Measurements from ENCODE around the gene PHF2.

DNA sequence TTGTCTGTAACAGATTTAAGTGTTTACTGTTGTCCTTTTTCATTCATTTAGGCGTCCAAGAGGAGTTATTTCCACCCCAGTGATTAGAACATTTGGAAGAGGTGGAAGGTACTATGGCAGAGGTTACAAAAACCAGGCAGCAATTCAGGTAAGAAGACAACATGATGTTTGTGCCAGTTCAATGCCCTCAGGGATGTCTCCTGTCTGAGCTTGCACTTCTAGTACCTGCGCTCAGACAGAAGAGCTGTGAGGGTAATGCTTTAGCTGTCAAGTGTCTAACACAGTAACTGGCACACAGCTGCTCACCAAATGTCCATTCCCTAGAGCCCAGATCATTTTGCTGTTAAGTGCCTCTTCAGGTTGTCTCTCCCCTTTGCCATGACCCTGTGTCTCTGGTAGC is 14.2 kb upstream of the PHF2 start:
- TF ChIP-seq, protein P1, sequence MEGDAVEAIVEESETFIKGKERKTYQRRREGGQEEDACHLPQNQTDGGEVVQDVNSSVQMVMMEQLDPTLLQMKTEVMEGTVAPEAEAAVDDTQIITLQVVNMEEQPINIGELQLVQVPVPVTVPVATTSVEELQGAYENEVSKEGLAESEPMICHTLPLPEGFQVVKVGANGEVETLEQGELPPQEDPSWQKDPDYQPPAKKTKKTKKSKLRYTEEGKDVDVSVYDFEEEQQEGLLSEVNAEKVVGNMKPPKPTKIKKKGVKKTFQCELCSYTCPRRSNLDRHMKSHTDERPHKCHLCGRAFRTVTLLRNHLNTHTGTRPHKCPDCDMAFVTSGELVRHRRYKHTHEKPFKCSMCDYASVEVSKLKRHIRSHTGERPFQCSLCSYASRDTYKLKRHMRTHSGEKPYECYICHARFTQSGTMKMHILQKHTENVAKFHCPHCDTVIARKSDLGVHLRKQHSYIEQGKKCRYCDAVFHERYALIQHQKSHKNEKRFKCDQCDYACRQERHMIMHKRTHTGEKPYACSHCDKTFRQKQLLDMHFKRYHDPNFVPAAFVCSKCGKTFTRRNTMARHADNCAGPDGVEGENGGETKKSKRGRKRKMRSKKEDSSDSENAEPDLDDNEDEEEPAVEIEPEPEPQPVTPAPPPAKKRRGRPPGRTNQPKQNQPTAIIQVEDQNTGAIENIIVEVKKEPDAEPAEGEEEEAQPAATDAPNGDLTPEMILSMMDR (IDR thresholded peaks at IDR 0.05; ENCODE audit: low read length), result no peak
- no peak for TF ChIP-seq EZH2phosphoT487 (IDR thresholded peaks at IDR 0.05; ENCODE audit: low read length)
